H4 (cell line): Measurements from ENCODE around the gene FAM174C. TPM values are rescaled to one million over a fixed set of nuclear protein-coding genes. Genes with fewer than 3 reads are reported as not detected.
"Not testable (repeated sequence)": the region's sequence is repeated elsewhere in the genome, so short reads cannot be mapped to it uniquely, and the experiment has no call there.

Source experiments
- DNase-seq: peaks from one replicate; pipeline ENCODE4 v3.0.0-alpha.2; 2015; ENCODE audit warnings: low spot score
- total RNA-seq: library from RNA; depleted of rRNA; stranded (reverse); fragments of >200 nt; shearing (Covaris generic); gene quantifications from 2 replicates; pipeline ENCODE4 v1.2.3, GENCODE V29; 2014

FAM174C gene
- total RNA-seq, 1 experiment from 2014 or later, result 59.5 TPM

DNA sequence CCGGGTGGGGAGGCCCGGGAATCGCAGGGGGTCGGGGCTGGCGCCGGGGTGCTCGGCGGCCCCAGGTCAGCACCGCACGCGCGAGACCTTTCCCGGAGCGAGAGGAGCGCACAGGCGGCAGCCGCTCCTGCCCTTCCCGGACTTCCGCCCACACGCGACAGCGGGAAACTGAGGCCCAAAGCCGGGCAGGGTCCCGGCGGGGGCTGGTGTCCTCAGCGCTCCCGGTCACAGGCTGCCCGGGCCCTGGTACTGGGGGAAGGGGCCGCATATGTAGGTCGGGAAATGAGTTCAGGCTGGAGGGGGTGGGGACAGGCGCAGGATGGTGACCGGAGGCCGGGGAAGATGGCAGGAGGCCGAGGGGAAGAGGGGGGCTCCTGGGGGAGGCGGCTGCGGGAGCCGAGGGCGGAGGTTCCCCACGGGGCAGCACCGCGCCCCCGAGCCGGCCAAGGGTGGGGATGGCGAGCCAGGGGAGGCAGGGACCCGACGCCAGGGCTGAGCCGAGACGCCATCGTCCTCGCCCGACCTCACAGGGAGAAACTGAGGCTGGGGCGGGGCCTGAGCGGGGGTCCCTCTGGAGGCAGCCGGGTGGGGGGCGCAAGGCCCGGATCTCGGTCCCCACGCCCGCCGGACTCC lies 38.2 kb upstream of the FAM174C start:
- no peak for DNase-seq

DNA sequence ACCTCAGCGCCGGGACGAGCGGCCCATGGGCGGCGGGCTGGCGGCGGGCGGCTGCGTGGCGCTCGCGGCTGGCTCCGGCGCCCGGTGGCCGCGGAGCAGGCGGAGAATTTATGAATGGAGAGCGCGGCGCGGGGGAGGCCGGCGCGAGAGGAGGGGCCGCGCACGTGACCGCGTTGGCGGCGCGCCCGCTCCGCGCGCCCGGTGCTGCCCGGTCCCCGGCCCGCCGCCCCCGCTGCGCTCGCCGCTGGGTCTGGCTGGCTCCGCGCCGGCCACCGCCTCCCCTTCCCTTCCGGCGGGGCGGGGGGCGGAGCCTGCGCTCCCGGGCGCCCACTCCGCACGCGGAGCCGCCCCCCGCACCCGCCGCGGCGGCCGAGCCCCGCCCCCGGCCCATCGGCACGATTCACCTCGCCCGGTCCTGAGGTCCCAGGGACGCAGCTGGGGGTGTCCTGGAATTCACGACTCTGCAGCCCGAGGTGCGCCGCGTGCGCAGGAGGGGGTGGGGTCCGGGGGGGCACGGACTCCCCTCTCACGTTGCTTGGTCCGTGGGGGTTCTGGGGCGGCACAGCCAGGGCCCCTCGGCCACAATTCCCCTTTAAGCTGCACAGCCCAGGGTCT lies 37.5 kb upstream of the FAM174C start, which contains the start of gene CBARP:
Gene CBARP, minus strand, starts transcription at position 252 of the 615 bp plus-strand sequence. CDS start 1,905 bp downstream, outside the sequence.
- DNase-seq, result no peak

DNA sequence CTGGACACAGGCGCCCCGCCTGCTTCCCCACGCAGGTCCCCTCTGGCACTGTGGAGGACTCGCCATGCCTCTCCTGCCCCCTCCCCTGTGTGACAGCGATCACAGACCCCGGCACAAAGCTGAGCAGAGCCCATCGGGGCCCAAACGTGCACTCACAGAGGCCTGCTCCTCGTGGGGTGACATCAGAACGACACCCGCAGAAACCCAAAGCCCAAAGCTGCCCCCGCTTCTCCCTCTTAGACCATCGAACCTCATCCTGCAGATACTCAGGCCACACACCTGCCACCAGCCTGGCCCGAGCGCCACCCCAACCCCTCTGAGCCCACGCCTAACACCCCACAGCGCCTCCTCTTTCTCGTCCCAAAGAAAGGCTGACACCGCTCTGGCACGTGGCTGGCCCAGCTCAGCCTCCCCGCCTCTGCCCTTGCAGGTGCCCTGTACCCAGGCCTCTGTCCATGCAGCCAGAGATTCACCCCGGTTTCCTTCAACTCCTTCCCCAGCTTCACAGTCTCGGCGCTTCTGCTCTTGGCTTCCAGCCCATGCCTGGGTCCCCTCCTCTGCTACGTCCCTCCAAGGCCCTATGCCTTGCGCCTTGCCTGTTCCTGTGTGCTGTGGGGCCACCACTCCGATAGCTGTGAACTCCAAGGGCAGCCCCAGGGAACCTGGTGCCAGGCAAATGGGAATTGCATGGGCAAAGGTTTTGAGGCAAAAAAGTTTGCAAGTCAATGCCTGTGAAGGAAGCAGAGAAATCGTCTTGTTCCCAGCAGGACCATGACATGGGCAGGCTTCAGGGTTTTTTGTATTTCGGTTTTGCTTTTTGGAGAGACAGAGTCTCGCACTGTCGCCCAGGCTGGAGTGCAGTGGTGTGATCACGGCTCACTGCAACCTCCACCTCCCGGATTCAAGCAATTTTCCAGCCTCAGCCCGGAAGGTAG lies 36.7 kb upstream of the FAM174C start:
- no peak for DNase-seq

DNA sequence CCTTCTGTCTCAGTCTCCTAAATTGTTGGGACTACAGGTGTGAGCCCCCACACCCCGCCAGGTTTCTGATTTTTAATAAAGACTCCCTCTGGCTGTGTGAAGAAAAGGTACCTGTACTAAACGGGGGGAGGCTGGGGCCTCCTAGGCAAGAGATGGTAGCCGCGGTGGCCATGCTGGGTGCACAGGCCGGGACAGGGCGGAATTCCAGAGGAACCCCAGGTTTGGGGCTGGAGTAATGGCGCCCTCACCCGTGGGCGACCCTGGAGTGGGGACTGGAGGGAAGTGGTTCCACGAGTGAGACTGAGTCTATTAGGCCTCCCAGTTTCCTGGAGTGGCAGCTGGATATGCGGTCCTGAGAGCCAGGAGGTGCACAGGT lies 35.9 kb upstream of the FAM174C start:
- DNase-seq, result no peak

DNA sequence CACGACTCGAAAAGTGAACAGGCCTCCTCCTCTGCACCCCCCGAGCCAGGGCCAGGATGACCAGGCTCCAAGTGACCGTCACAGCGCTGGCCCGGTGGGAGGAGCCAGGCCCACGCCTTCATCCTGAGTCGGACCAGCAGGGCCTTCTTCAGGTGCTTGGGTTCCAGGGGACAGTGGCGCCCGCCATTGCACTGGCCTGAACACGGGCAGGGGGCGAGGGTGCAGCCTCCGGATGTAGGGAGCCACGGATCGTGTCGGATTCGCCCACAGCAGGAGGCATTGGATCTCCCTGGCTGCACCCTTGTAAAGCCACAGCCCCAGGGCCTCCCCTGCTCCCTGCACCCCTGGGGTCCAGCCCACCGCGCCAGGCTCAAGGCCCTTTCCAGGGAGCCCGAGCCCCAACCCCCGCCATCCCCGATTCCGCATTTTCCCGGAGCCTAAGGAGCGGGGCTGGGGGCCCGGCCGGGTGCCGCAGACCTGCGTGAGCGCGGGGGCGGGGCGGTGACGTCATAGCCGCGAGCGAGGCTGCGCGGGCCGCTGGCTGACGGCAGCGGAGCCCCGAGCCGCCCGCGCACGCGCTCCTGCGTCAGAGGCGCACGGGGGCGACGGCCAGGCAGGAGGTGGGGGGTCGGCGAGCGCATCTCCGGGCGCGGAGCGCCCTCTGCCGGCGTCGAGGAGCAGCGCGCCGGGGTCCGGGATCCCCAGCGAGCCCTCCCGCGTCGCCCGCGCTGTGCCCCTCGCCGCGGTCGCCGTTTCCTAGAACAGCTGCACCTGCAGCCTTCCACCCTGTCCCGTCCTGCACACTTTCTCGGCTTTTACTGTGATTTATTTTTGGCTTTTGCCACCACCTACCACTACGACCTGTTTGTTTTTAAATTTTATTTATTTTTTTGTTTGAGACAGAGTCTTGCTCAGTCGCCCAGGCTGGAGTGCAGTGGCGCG lies 35.3 kb upstream of the FAM174C start:
- DNase-seq, result peak; percentile 81

DNA sequence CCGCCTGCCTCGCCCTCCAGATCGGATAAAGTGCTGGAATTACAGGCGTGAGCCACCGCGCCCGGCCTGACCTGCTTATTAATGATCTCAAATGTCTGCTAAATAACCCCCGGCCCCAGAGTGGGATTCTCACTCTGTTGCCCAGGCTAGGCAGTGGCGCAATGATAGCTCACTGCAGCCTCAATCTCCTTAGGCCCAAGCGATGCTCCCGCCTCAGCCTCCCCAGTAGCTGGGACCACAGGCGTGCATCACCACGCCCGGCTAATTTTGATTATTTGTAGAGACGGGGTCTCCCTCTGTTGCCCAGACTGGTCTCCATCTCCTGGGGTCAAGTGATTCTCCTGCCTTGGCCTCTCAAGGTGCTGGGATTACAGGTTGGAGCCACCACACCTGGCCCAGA lies 34.4 kb upstream of the FAM174C start:
- DNase-seq, result no peak

DNA sequence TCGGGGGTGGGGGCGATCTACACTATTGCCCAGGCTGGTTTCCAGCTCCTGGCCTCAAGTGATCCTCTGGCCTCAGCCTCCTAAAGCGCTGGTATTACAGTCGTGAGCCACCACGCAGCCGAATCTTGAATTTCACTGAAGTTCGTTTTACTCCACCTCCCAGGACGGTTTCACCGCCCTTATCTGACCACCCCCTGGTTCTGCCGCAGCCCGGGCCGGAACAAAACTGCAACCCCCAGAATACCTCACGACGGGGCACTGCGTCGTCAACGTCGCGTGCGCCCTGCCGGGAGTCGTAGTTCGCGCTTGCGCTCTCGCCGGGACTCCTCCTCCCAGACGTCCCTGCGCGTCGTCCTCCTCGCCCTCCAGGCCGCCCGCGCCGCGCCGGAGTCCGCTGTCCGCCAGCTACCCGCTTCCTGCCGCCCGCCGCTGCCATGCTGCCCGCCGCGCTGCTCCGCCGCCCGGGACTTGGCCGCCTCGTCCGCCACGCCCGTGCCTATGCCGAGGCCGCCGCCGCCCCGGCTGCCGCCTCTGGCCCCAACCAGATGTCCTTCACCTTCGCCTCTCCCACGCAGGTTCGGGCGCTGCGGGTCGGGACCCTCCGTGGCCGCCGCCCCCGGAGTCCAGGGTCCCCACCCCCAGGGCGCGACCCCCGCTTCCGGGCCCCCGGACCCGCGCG lies 33.8 kb upstream of the FAM174C start, which contains the start of gene ATP5F1D:
Gene ATP5F1D, plus strand, starts transcription at position 335 of the 679 bp plus-strand sequence. Its CDS starts 100 bp downstream, at position 435.
- peak; percentile 95 for DNase-seq

DNA sequence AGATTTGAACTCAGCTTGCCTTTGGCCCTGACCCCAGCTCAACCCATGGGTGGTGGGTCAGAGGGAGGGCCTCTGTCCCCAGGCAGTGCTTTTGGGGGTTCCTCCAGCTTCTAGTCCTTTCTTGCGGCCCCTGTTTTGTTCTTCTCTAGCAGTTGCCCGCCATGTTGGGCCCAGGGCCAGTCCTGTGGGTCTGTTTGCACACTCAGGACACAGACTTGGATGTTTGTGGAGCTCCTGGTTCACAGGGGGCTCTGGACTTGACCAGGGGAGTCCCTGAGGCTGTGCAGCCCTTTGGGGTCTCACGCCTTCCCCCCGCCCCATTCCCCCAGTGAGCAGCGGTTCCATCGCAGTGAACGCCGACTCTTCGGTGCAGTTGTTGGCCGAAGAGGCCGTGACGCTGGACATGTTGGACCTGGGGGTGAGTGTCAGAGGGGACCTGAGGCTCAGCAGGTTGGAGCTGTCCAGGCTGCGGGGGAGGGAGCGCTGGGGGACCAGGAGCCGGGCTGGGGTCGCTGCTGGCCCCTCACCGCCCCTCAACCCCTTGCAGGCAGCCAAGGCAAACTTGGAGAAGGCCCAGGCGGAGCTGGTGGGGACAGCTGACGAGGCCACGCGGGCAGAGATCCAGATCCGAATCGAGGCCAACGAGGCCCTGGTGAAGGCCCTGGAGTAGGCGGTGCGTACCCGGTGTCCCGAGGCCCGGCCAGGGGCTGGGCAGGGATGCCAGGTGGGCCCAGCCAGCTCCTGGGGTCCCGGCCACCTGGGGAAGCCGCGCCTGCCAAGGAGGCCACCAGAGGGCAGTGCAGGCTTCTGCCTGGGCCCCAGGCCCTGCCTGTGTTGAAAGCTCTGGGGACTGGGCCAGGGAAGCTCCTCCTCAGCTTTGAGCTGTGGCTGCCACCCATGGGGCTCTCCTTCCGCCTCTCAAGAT lies 31.3 kb upstream of the FAM174C start:
- DNase-seq, result peak; percentile 76

DNA sequence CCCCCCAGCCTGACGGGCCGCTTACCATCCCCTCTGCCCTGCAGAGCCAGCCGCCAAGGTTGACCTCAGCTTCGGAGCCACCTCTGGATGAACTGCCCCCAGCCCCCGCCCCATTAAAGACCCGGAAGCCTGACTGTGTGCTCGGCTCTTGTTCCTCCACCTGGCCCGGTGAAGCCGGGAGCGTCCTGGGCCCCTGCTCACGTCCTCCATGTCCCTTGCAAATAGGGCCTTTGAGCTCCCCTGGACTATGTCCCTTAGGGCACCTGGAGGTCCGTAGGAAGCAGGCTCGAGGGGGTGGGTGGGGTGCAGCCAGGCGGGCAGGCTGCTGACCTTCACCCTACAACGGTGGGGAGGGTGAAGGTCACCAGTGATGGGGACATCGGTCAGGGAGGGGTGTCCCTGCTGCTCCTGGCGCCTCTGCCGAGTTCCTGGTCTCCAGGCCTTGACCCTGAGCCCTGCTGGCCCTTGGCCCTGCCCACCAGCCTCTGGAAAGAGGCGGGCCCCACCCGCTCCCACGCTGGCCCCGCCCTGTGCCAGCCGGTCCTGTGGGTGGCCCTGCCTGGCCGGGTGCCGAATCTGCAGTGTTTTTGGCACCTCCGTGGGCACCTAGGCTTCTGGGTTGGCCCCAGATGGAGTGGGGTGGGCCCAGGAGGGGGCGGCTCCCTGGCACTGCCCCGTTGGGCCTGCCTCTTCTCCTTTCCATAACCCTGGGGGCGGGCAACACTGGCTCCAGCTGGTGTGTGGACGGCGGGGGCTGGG lies 30.5 kb upstream of the FAM174C start:
- no peak for DNase-seq

DNA sequence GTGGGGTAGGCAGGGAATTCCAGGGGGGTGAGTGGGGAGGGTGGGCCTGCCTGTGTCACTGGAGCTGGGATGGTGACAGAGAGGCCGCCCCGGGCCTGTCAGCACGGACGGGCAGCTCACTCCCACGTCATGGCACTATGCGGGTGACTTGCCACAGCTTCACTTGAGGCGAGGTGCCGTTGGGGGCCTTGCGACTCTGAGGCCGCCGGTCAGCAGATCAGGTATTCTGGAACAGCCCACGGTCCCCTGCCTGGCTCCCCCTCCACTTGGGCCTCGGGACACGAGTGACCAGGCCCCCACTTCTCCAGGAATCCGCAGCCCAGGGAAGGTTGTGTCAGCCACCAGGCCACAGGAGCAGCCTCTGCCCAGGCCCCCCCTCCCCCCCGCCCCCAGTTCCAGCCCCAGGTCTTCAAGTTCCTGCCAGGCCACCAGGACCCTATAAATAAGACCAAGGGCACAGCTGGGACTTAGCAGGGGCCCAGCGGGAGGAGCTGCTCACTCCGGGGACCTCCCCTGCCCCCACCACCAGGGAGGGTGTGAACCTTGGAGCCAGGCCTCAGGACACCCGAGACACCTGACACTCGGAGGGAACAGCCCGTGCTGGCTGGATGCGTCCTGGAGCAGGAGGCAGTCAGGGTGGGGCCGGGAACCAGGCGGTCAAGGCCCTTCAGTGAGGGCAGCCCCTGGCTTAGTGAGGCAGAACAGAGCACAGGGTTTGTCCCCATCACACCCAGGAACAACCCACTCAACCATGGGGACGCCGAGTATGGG lies 29.7 kb upstream of the FAM174C start:
- DNase-seq, result no peak

DNA sequence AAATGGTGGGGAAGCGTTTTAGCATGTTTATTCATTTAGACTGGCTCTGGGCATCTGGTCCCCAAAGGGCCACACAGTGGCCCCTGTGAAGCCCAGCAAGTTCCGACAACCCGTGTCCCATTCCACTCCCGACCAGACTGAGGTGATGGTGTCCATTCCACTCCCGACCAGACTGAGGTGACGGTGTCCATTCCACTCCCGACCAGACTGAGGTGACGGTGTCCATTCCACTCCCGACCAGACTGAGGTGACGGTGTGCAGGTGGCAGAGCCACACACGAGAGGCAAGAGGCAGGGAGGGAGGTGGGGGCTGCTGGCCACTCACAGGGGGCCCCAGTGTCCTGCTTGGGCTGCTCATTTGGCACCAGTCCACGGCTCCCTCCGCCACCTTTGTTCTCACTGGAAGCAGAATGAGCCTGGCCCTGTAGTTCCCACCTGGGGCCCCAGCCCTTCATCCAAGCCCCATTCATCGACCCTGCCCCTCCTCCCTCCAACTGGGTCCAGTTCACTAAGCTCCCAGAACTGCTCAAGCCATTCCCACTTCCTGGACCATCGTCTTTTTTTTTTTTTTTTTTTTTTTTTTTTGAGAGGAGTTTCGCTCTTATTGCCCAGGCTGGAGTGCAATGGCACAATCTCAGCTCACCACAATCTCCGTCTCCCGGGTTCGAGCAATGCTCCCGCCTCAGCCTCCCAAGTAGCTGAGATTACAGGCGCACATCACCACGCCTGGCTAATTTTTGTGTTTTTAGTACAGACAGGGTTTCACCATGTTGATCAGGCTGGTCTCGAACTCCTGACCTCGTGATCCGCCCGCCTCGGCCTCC lies 28.9 kb upstream of the FAM174C start:
- not testable (repeated sequence) for DNase-seq

DNA sequence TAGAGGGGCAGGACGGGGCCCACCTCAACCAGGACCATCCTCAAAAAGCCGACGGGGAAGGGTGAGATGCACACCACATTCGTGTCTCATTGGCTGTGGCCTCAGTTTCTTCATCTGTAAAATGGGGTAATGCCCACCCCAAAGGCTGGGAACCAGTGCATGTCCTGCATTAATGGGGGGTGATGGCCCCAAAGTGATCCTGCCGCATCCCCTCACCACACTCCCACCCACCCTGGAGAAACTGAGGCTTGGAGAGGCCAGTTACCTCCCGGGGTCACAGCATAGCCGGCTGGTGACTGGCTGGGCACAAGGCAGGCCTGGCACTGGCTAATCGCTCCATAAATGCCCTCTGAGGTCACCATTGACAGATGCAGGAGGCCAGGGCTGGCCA lies 27.6 kb upstream of the FAM174C start:
- no peak for DNase-seq

DNA sequence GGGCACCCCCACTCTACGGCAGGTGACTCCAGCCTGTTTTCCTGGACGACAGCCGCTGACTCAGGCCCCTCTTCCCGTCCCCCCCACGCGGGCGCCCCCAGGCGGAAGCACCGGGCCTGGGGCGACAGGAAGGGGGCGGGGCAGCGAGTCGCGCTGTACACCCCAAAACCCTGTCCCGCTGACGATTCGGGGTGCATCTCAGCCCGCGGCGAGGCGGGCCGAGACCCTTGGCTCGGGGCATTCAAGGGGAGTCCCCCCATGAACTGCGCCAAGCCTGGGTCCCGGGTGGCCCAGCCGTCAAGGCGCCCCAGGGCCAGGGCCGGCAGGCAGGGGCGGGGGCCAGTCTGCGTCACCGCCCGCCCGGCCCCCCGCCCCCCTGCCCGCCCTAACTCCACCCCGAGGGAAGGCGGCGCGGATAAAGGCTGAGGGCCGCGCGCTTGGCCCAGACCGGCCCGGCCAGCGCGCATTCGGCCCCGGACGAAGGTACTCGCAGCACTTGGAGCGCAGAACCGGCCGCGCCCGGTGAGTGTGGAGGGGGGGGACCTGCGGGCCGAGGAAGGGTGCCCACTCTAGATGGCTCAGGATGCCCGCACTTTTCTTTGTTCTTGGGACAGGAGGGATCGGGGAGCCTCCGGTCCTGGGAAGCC lies 27.1 kb upstream of the FAM174C start, which contains the start of gene MIDN:
Gene MIDN, plus strand, starts transcription at position 445 of the 647 bp plus-strand sequence. CDS start 1,714 bp downstream, outside the sequence.
- DNase-seq, result peak; percentile 51

DNA sequence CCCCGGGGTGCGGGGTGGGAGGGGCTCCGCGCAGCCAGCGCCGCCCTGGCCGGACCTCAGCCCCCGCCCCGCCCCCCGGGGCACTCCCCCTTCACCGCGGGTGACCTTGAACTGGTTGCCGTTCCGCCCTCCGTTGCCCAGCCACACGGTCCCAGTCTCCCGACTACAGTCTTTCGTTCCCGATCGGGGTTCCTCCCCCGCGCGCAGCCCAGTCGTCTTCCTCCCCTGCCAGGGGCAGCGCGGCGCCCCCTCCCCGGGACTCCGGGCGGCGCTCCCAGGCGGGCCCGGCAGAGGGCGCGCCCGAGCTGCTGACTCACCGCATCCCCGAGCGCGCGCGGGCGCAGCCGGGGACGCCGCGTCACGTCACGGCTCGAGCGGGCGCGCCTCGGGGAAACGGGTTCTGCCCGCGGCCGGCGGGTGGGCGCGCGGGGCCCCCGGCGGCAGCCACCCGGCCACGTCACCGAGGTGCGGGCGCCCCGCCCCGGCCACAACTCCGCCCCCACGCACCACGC lies 26.5 kb upstream of the FAM174C start:
- peak; percentile 77 for DNase-seq

DNA sequence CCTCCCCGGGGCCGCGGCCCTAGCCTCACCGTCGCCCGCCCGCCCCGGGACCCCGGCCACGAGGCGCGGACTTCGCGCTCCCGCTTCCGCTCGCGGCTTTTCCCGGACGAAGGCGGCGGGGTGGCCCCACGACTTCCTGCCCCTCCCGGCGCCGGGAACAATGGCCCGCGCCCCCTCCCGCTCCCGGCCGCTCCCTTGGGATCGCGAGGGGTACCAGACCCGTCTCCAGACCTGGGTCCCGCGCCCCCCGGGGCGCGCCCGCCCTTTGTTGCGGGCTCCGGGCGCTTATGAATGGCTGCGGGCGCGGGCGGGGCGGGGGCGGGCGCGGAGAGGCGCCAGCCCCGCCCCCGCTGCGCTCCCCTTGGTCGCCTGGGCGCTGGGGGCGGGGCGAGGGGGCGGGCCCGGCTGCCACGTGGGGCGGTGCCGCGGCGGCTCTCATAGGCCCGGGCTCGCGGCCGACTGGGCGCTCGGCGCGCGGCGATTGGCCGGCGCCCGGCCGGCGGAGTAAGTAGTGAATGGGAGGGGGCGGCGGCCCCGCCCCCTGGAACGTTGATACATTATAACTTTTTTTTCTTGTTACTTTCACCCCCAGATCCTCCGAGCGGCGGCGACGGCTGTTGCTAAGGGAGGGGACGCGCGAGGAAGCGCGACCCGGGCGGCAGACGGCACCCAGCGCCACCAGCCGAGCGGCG lies 25.9 kb upstream of the FAM174C start:
- DNase-seq, result peak; percentile 90

DNA sequence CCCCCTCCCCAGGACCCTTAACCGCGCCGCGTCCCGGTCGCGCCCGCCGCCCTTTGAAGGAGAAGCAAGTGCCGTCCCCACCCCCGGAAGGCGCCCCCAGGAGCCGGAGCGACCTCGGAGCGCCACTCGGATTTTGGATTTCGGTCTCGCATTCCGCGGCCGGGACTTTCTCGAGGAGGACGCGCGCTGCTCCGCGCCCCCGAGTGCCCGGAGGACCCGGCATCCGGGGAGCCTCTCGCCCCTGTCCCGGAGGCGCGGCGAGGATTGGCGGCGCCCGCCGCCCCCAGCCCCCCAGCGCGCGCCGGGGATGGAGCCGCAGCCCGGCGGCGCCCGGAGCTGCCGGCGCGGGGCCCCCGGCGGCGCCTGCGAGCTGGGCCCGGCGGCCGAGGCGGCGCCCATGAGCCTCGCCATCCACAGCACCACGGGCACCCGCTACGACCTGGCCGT lies 25.3 kb upstream of the FAM174C start:
- DNase-seq, result no peak
